GM10266 (cell line): ENCODE results near the gene CAMK1D.
A peak's percentile ranks its signal among the peaks of the same experiment; 100 is the strongest.

Source experiments
- DNase-seq: peaks from one replicate; pipeline ENCODE4 v3.0.0; 2012; ENCODE audit errors: extremely low spot score
- TF ChIP-seq, protein P1 (sequence below): IDR thresholded peaks from 2 replicates; pipeline ENCODE4 v1.5.1; 2012; ENCODE audit warnings: mild to moderate bottlenecking, low read depth; ENCODE audit not compliant: control insufficient read depth, insufficient read depth; ENCODE audit errors: missing control alignments

The CAMK1D gene

DNA sequence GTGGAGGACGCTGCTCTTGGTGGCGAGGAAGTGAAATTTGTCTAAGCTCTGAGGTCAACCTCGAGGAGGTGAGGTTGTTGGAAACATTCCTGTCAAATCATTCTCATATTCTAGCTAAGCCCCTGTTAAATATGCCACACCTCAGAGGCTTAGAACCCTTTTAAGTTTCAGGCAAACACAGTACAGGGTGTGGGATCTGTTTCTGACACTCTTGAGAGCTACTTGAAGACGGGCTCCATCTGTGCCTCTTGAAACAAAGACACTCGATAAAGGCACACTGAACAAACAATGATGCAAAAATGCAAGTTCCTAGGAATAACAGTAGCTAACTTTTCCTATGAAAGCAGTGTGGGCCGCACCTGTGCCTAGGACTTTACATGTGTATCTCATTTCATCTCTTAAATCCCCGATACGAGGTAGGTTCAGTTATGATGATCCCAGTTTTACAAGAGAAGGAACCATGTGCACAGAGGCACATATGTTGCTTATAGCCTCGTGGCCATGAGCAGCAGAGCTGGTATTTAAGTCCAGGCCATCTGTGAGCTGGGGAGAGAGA lies 352.9 kb downstream of the CAMK1D start:
- TF ChIP-seq, protein P1, sequence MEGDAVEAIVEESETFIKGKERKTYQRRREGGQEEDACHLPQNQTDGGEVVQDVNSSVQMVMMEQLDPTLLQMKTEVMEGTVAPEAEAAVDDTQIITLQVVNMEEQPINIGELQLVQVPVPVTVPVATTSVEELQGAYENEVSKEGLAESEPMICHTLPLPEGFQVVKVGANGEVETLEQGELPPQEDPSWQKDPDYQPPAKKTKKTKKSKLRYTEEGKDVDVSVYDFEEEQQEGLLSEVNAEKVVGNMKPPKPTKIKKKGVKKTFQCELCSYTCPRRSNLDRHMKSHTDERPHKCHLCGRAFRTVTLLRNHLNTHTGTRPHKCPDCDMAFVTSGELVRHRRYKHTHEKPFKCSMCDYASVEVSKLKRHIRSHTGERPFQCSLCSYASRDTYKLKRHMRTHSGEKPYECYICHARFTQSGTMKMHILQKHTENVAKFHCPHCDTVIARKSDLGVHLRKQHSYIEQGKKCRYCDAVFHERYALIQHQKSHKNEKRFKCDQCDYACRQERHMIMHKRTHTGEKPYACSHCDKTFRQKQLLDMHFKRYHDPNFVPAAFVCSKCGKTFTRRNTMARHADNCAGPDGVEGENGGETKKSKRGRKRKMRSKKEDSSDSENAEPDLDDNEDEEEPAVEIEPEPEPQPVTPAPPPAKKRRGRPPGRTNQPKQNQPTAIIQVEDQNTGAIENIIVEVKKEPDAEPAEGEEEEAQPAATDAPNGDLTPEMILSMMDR: no peak
- DNase-seq: no peak

DNA sequence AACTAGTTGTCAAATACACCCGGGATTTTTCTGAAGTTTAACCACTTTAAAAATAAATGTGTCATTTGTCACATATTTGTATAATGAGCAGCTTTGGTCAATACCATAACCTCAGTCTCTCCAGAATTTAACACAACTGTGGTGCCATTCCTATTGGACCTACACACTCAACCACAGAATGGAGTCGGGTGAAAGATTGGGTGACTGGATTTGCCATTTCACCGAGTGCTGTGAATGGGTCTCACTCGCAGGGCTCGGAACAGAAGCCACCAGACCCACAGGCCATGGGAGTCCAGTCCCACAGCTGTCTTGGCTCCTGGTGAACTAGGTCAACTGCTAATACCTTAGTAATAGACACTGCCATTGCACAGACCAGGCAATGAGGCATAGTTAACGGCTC lies 353.8 kb downstream of the CAMK1D start:
- DNase-seq: no peak
- TF ChIP-seq, protein P1: no peak

DNA sequence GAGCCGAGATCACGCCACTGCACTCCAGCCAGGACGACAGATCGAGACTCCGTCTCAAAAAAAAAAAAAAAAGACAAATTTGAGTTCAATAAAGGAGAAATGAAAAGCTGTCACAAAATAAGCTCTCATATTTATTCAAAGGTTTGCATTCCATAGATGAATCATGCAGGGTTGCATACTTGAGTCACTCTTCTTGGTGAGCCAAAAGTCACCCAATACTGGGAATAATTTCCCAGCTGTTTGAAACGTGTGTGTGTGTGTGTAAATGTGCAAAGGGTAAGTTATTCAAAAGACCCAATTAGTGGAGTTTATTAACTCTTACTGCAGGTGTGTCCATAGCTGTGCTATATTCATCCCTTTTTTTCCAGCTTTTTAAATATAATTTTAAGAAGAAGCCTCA lies 354.5 kb downstream of the CAMK1D start:
- TF ChIP-seq, protein P1: no peak
- DNase-seq: no peak

DNA sequence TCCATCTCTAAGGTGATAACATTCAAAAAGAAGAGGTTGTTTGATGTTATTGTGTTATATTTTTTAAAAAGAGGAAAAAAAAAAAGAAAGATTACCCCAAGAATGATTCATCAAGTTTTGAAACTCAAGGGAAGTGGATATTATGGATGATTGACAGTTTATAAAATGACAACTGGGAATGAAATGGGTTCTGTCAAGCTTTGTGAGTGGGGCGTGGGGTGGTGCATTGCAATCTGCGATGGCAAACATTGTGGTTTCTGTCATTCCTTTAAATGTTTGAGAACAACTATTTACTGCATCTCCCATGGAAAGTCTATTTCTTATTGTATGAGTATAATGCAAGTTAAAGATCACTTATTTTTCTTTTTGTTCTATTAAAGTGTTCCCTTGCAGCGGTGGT lies 355.1 kb downstream of the CAMK1D start:
- TF ChIP-seq, protein P1: no peak

DNA sequence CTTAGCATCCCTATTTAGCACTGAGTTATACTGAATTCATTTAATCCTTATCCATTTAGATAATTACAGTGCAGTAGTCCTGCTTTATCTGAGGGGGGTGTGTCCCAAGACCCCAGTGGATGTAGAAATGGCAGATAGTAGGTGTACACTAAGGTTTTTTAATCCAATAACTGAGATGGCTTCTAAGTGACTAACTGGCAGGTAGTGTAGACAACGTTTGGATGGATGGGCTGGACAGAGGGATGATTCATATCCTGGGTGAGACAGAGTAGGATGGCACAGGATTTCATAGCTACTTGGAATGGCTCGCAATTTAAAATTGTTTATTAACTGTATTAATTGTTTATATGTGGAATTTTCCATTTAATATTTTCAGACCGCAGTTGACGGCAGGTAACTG lies 356.6 kb downstream of the CAMK1D start:
- DNase-seq: no peak
- TF ChIP-seq, protein P1: no peak

More for the DNA sequence above, 355.1 kb downstream of the CAMK1D start:
- DNase-seq: no peak

DNA sequence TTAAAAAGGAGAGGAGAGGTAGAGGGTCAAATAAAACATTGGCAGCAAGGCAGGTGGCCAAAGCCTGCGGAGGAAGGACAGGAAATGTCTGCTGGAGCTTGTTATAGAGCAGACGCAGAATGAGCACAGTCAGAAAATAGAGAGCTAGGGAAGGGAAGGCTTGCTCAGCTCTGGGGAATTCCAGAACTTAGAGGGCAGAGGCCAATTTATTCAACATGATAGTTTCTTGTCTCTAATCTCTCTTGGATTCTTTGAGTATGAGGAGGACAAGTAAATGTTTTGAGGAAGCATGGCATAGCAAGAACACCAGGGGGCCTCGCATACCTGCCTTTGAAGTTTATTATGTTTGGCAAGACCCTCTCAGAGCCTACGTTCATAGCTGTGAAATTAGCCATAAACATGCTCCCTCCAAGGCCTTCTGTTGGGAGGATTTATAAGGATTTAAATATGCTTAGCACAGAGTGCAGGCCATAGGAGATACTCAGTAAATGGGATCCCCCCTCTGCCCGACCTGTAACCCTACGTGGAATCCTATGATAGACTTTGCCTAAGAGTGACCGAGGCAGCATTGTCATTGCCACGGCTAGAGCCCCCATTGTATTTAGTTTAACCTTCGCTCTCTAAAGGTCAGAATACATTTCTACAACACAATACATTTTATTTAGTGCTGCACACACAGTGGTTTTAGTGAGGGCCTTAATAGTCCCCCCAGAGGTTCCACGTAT lies 358.3 kb downstream of the CAMK1D start:
- peak; percentile 28 for DNase-seq
- TF ChIP-seq, protein P1: peak; percentile 56

DNA sequence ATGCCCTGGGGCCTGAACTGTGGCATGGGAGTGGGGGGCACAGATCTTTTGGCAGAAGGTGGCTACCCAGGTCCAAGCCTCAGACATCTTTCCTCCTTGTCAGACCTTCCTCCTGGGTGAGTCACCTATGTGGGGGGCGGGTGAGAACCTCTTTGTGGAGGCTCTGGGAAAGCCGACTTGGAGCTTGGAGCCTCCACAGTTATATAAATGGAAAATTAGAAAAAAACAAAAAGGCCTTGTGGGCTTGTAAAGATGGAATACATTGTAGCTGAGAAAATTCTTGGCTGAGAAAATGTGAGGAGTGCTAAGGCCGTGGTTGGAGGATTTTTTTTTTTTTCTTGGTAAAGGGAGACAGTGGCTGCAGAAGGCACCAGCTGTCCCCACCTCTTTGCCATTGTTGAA lies 359.7 kb downstream of the CAMK1D start:
- no peak for DNase-seq
- TF ChIP-seq, protein P1: no peak
